Stimulated activated CD4-positive, alpha-beta T cell treated with anti-CD3 and anti-CD28 coated beads, TNF-alpha, amount 100 ng/mL, for 1 hour (primary cell): ENCODE data around the gene NDOR1.

Experiments used
- DNase-seq, 3 donors: peaks; one replicate each; pipeline ENCODE4 v3.0.0-alpha.2; 2020; ENCODE audit warnings: low read depth in 3 of 3, low spot score in 1 of 3

NDOR1 gene

GRCh38 chr9:137167747-137168572 is 37.5 kb upstream of the NDOR1 start:
- no peak for DNase-seq

DNA sequence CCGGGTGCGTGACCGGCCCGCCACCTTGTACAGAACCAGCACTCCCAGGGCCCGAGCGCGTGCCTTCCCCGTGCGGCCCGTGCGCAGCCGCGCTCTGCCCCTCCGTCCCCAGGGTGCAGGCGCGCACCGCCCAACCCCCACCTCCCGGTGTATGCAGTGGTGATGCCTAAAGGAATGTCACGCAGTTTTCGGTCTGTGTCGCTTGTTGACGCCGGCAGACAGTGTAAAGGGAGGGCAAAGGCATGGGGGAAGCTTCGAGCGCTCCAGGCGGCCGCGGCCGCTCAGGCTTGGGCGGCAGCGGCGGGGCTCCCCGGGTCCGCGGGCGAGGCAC is 37.0 kb upstream of the NDOR1 start:
- DNase-seq = no peak

DNA sequence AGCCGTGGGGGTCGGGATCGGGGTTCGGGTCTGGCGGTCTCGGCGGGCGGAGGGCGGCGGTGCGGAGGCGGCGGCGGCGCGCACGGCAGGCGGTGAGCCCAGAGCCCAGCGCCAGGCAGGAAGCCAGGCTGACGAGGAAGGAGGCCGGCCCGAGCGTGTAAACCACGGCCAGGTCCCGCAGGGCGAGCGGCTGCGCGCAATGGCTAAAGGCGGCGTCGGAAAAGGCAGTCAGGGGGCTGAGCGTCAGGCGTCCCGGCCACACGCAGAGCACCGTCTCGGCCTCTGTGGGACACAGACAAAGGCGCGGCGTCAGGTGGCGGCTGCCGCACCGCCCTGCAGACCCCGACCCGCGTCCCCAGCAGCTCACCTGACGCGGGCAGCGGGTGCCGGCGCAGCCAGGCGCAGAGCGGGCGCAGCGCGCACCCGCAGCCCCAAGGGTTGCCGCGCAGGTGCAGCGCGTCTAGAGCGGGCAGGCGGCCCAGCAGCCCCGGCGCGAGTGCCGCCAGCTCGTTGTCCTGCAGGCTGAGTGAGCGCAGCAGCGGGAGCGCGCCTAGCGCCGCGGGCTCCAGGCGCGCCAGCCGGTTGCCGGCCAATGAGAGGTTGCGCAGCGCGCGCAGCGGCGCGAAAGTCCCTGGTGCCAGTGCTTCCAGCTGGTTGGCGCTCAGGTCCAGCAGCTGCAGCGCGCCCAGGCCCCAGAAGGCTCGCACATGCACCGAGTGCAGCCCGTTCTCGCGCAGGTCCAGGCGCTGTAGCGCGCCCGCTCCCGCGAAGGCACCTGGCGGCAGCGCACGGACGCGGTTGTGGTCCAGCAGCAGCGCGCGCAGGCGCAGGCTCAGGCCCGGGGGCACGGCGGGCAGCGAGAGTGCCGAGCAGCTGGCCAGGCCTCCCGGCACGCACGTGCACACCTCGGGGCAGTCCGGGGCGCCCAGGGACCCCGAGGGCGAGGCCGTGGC is 36.3 kb upstream of the NDOR1 start:
- no peak for DNase-seq

DNA sequence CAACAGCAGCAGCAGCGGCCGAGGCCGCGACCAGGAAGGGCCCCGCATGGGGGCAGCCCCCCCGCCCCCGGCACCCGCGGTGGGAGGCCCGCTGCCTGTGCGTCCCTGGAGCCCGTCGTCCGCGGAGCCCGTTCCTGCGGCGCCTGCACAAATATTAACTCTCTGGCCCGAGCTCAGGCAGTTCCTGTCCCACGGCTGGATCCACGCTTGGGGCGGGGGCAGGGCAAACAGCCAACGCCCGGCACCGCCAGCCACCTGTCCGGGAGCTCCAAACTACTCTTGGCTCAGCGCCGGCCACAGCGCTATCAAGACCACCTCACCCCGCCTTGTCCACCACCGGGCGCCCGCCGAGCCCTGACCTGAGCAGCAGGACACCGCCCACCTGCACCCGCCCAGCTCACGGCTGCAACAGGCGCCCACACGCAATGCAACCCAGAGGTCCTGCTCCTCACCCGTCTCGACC is 35.6 kb upstream of the NDOR1 start, which contains the start of gene LRRC26:
Gene LRRC26, minus strand, starts transcription at position 156 of the 463 bp plus-strand sequence. Its CDS starts 108 bp downstream, at position 48.
- no peak for DNase-seq

GRCh38 chr9:137170486-137171148 is 34.9 kb upstream of the NDOR1 start:
- DNase-seq = no peak

- no peak for DNase-seq
Measured at GRCh38 chr9:137171149-137171900, 34.2 kb upstream of the NDOR1 start.

DNA sequence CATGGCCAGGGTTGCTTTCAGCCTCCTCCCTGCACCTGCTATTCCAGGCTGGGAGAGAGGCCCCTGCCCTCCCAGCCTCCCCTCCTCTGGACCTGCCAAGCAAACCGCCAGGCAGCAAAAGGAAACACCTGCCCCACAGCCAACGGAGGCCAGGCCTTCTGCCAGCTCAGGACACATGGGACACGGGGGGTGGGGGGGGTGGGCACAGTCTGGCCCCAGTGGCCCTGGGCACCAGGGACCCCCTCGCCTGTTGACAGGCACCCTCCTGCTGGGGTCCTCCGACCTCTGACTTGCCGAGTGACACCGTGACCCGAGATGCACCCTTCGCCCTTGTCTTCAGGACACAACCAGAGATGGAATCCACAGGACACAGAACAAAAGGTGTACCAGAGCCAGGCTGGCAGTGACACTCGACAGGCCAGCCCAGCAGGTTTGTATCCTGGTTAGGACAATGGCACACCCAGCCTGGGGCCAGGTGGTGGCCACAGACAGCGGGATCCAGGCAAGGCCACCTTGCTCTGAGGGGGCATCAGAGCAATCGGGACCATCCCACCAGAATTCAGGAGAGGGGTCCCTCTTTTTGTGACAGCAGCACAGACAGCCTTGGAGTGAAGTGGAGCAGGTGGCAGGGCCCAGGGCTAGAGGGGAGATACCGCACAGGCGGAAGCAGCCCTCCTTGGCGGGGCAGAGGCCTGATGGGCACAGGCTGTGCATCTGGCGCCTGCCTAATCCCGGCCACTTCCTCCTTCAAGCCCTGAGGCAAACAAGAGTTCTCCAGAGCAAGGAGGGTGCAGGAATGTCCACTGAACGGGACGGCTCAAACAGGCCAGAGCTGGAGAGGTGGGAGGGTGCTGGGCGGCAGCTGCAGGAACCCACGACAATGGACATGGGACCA is 32.4 kb upstream of the NDOR1 start:
- DNase-seq = no peak

DNA sequence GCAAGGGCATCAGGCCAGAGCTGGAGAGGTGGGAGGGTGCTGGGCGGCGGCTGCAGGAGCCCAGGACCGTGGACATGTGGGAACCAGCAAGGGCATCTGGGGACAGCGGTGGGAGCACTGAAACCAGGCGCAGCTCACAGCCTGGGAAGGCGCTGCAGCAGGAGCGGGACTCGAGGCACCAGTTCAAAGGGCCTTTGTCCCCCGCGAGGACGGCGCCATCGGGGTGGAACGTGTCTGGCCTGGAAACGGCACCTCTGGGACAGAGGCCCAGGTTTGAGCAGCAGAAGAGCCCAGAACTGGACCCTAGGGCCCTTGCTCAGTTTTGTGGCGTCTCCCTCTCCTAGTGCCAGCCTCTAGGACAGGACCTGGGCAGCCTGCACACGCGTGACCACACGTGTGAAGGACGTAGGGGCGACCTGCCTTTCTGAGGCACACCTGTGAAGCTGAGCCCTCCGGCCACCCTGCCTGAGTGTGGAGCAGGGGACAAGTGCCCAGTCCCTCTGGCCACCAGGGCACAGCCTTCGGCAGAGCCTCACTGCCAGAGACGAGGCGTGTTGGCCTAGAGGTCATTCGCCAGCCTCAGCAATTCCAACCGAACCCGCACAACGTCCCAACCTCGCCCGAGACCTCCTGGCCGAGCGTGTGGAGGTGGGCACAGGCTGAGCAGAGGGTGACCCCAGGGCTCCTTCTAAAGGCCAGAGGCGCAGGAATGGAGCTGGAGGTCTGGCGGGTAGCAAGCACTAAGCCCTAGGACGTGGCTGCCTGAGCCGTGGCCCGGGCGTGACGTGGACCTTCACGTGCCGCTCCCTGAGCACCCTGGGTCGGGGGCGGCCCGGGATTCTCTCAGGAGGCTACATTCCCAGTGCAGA is 31.5 kb upstream of the NDOR1 start:
- no peak for DNase-seq

- no peak for DNase-seq
Measured at GRCh38 chr9:137174722-137175293, 30.7 kb upstream of the NDOR1 start.

- no peak for DNase-seq
Measured at GRCh38 chr9:137175345-137175961, 30.0 kb upstream of the NDOR1 start.

- DNase-seq = no peak
Measured at GRCh38 chr9:137176302-137177182, 29.0 kb upstream of the NDOR1 start.

DNA sequence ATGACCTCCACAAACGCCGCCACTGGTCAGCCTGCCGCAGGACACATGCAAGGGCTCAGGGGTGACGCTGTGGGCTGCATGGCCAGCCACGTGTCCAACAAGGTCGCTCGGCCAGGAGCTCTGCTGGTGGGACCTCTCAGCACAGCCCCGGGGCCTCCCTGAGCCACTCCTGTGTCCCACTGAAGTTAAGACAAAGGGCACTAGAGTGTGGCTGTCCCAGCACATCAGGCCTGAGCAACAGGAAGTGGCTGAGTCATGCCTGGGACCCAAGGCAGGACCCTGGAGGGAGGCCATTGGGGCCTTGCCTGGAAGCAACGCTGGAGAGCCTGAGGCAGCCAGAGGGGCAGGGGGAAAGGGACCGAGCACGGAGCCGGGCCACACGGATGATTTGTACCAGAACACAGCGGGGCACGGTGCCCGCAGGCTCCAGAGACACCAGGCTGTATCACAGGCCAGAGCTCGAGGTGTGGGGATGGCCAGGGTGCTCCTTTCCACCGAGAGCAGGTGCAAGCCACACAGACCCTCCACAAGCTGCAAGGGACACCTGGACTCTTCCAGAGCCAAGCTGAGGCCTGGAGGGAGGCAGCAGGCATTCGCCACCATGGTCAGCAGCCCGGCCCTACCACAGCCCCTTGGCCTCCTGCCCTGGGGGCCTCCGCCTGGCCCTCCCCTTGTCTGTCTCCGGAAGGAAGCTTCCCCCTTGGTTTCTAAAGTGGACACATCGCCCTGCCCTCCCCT is 27.1 kb upstream of the NDOR1 start:
- DNase-seq = no peak

GRCh38 chr9:137178939-137179630 is 26.4 kb upstream of the NDOR1 start:
- no peak for DNase-seq

DNA sequence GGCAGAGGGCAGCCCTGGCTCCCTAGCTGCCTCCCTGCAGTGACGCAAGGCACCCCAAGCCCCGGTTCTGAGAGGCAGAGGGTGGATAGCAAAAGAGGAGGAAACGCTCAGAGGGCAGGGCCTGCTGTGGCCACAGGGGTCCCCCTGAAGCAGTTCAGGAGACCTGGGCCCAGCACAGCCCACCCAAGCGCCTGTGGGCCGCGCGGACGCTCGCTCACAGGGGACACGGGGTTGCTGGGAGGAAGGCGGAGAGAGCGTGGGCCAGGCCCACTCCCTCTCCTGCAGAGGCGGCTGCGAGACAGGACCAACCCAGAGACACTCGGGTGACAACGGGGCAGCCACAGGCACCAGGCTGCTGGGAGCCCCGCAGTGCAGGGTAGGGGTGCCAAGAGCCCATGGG is 25.7 kb upstream of the NDOR1 start:
- DNase-seq = no peak

- no peak for DNase-seq
Measured at GRCh38 chr9:137180491-137180890, 25.0 kb upstream of the NDOR1 start.

DNA sequence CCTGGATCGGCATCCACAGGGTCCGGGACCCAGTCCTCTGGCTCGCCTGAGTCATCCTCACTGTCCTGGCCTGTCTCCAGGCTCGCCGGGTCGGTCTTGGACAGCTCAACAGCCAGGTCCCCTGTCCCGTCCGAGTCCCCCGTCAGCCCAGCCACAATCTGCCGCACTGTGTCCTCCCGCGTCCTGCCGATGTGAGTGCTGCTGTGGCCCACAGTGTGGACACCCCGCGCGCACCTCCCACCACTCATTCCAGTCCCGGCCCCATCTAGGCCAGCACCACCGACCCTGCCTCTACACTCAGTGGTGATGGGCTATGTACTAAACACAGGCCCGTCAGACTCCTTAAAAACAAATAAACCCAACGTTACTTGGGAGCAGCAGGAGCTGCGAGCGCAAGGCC is 23.8 kb upstream of the NDOR1 start:
- no peak for DNase-seq
